K562 (cell line): ENCODE data around the gene EMC1. TPM values are rescaled to one million over a fixed set of nuclear protein-coding genes. Genes with fewer than 3 reads are reported as not detected.
A peak's percentile ranks its signal among the peaks of the same experiment; 100 is the strongest.

Experiments
- ATAC-seq: fragments of 200-7000 bp; cut with Tn5 transposase; 3 replicates; pipeline ENCODE4 v1.9.1; 2020; ENCODE audit warnings: moderate library complexity
- BruUV-seq: library from RNA; stranded (reverse); fragments of 400-500 nt; replicated peaks from 2 replicates; lab custom pipeline; 2021; lab: Mats Ljungman, UMichigan
- CTCF ChIA-PET: fragments of 300-600 bp; formaldehyde crosslinking; extraction: SDS; loops from one replicate; lab custom pipeline; 2021; ENCODE audit warnings: low intra/inter-chr PET ratio; lab: Yijun Ruan, JAX
- POLR2A ChIA-PET: fragments of 300-600, 350-650 bp; sonication (Branson Sonifier 250); formaldehyde crosslinking; extraction: SDS; loops from one replicate; lab custom pipeline; 2021; ENCODE audit warnings: antibody characterized with exemption, inconsistent platforms; lab: Yijun Ruan, JAX
- DNase-seq, 4 experiments: peaks; one replicate each; pipeline versions ENCODE4 v3.0.0 to v3.0.0-alpha.2; 2011 to 2018; ENCODE audit warnings: low spot score in 3 of 4, mixed read lengths in 3 of 4; ENCODE audit errors: extremely low read depth in 1 of 4
- FAIRE-seq: peaks from 2 replicates; lab custom pipeline; 2011; peaks lifted over from hg19 to GRCh38; lab: Jason Lieb, UNC
- H2AFZ ChIP-seq: 2 replicates; pipeline ENCODE4 v1.6.0; 2011; ENCODE audit warnings: low read depth, low read length, control low read depth, inconsistent platforms
- H3K27ac ChIP-seq: fragments of 200-600 bp; 3 replicates; pipeline ENCODE4 v1.8.0; 2011; ENCODE audit warnings: low read depth, mild to moderate bottlenecking, control low read depth, inconsistent platforms, low read length, moderate library complexity, mixed read lengths; ENCODE audit errors: extremely low read depth
- H3K27me3 ChIP-seq, 2 experiments: fragments of 300-600 bp in 1 of 2; 2 replicates in 1 of 2; 3 replicates in 1 of 2; pipeline versions ENCODE4 v1.6.0 to v1.8.0; 2011; ENCODE audit warnings: inconsistent platforms in 2 of 2, low read length in 2 of 2, mild to moderate bottlenecking in 1 of 2, mixed read lengths in 1 of 2, moderate library complexity in 1 of 2; ENCODE audit not compliant: control insufficient read depth in 2 of 2, insufficient read depth in 2 of 2
- H3K36me3 ChIP-seq: fragments of 300-600 bp; 3 replicates; pipeline ENCODE4 v1.8.0; 2011; ENCODE audit warnings: mild to moderate bottlenecking, low read length, inconsistent platforms; ENCODE audit not compliant: control insufficient read depth, insufficient read depth
- H3K4me1 ChIP-seq, 2 experiments: fragments of 200-600 bp in 1 of 2; replicated peaks in 1 of 2; 2 replicates in 1 of 2; 3 replicates in 1 of 2; pipeline versions ENCODE4 v1.5.1 to v1.8.0; 2011; ENCODE audit warnings: inconsistent platforms in 2 of 2, low read length in 2 of 2, mild to moderate bottlenecking in 1 of 2, mixed read lengths in 1 of 2, moderate library complexity in 1 of 2; ENCODE audit not compliant: control insufficient read depth in 2 of 2, insufficient read depth in 2 of 2
- H3K4me2 ChIP-seq: 2 replicates; pipeline ENCODE4 v1.6.1; 2011; ENCODE audit warnings: low read length, control low read depth, inconsistent platforms, mixed read lengths; ENCODE audit not compliant: insufficient read depth
- H3K4me3 ChIP-seq: fragments of 200-600 bp; sonication (generic), shearing (Covaris generic); 2 replicates; pipeline ENCODE4 v1.5.1; 2016; ENCODE audit warnings: control low read depth, inconsistent platforms
- H3K79me2 ChIP-seq: fragments of 200-600 bp; 3 replicates; pipeline ENCODE4 v1.8.0; 2011; ENCODE audit warnings: low read length, inconsistent platforms; ENCODE audit not compliant: control insufficient read depth, insufficient read depth
- H3K9ac ChIP-seq, 2 experiments: 2 replicates each; pipeline versions ENCODE4 v1.6.0 to v1.6.1; 2011; ENCODE audit warnings: low read depth in 2 of 2, low read length in 2 of 2, control low read depth in 1 of 2, inconsistent platforms in 1 of 2, mild to moderate bottlenecking in 1 of 2, mixed read lengths in 1 of 2; ENCODE audit not compliant: insufficient read depth in 1 of 2
- H3K9me1 ChIP-seq: one replicate; pipeline ENCODE4 v1.6.0; 2011; ENCODE audit warnings: inconsistent platforms, mild to moderate bottlenecking, low read length, moderate library complexity; ENCODE audit not compliant: control insufficient read depth, insufficient read depth
- H3K9me3 ChIP-seq: replicated peaks from 2 replicates; pipeline ENCODE4 v1.5.1; 2011; ENCODE audit warnings: low read depth, low read length, inconsistent platforms; ENCODE audit not compliant: control insufficient read depth, insufficient read depth
- H4K20me1 ChIP-seq: replicated peaks from 2 replicates; pipeline ENCODE4 v1.6.1; 2011; ENCODE audit warnings: low read length, inconsistent platforms, mixed read lengths; ENCODE audit not compliant: control insufficient read depth, insufficient read depth
- ARID2 ChIP-seq: fragments of 450-650 bp; IDR thresholded peaks from 2 replicates; pipeline ENCODE4 v1.6.1; 2017; ENCODE audit warnings: antibody characterized with exemption, mild to moderate bottlenecking
- ARNT ChIP-seq, 2 experiments: fragments of 450-650 bp; IDR thresholded peaks; 2 replicates each; pipeline ENCODE4 v1.6.1; 2016; ENCODE audit warnings: mild to moderate bottlenecking in 1 of 2
- C11orf30 ChIP-seq: fragments of 450-650 bp; IDR thresholded peaks from 2 replicates; pipeline ENCODE4 v1.6.1; 2016; ENCODE audit warnings: low read depth, mild to moderate bottlenecking
- FOXK2 ChIP-seq, 2 experiments: fragments of 450-650 bp; IDR thresholded peaks in 1 of 2; conservative IDR thresholded peaks in 1 of 2; 2 replicates each; pipeline ENCODE4 v1.6.1; 2016; ENCODE audit warnings: low read depth in 2 of 2, mild to moderate bottlenecking in 1 of 2
- MAFF ChIP-seq: IDR thresholded peaks from 2 replicates; pipeline ENCODE4 v1.6.1; 2012; ENCODE audit warnings: low read length, improper control_type of control experiment
- MECOM ChIP-seq: fragments of 250-450 bp; sonication (Bioruptor Pico); IDR thresholded peaks from 2 replicates; pipeline ENCODE4 v1.8.0; 2022; ENCODE audit warnings: inconsistent platforms
- NFE2 ChIP-seq: IDR thresholded peaks from 2 replicates; pipeline ENCODE4 v1.6.1; 2014; ENCODE audit warnings: antibody characterized with exemption, low read depth
- RBM39 ChIP-seq: fragments of 200-400 bp; formaldehyde crosslinking; optimal IDR thresholded peaks from 2 replicates; pipeline ENCODE3; 2018; ENCODE audit warnings: low read depth, low read length
- SRF ChIP-seq, 2 experiments: fragments of 250-450, 450-650 bp in 1 of 2; sonication (Bioruptor Pico) in 1 of 2; sonication (generic) in 1 of 2; formaldehyde crosslinking; IDR thresholded peaks; 2 replicates each; pipeline versions ENCODE4 v1.5.0 to v1.5.1; 2020 to 2022; ENCODE audit warnings: mild to moderate bottlenecking in 1 of 2, missing genetic modification reagents in 1 of 2
- SUPT5H ChIP-seq: fragments of 450-650 bp; IDR thresholded peaks from 2 replicates; pipeline ENCODE4 v1.6.1; 2016
- U2AF1 ChIP-seq: fragments of 200-400 bp; formaldehyde crosslinking; optimal IDR thresholded peaks from 2 replicates; pipeline ENCODE3; 2017; ENCODE audit warnings: mild to moderate bottlenecking, low read depth, low read length, moderate library complexity
- ZBTB40 ChIP-seq, 2 experiments: fragments of 450-650 bp in 1 of 2; sonication (generic) in 1 of 2; formaldehyde crosslinking in 1 of 2; IDR thresholded peaks; 2 replicates each; pipeline versions ENCODE4 v1.7.1 to v1.9.0; 2016 to 2022; ENCODE audit warnings: inconsistent platforms in 1 of 2, mild to moderate bottlenecking in 1 of 2, missing genetic modification reagents in 1 of 2
- ZNF589 ChIP-seq: fragments of 200-800 bp; sonication (Bioruptor generic); IDR thresholded peaks from 2 replicates; pipeline ENCODE4 v1.6.1; 2016; ENCODE audit warnings: low read depth, missing genetic modification characterization, missing compliant biosample characterization
- WGBS: fragments of 100-300 bp; shearing (Covaris generic); methylation state at CpG from one replicate; pipeline ENCODE4 v1.1.6; 2016; ENCODE audit warnings: low coverage, mixed read lengths; ENCODE audit not compliant: insufficient coverage; ENCODE audit errors: missing lambda C conversion rate; 5-methylcytosine and 5-hydroxymethylcytosine counted together
- in situ Hi-C: fragments of 300-500 bp; cut with MboI; formaldehyde crosslinking; loops from 4 replicates; pipeline ENCODE4 v1.15.0; 2018; ENCODE audit warnings: inconsistent platforms, mixed read lengths
- intact Hi-C: fragments of 100-400 bp; cut with micrococcal nuclease; formaldehyde crosslinking; loops from 2 replicates; pipeline ENCODE4 v1.14.2; 2022
- polyA plus RNA-seq, 8 experiments: library from polyadenylated mRNA; depleted of rRNA in 4 of 8; stranded (reverse) in 5 of 8; unstranded in 3 of 8; fragments of >200 nt; fragmentation: Nextera tagmentation in 2 of 8; fragmentation: Illumina TruSeq in 1 of 8; extraction: Ambion mirVana in 2 of 8; extraction: Trizol in 1 of 8; gene quantifications; 2 replicates each; pipeline versions ENCODE4 v1.2.1 to v1.2.3, GENCODE V29; 2011 to 2014; ENCODE audit warnings: inconsistent platforms in 1 of 8, missing spikeins in 1 of 8
- total RNA-seq, 7 experiments: library from RNA; depleted of rRNA in 6 of 7; stranded (reverse); fragments of >200 nt in 6 of 7; fragmentation: Illumina TruSeq in 2 of 7; extraction: Trizol in 2 of 7; gene quantifications; 2 replicates each; pipeline versions ENCODE4 v1.2.1 to v1.2.3, GENCODE V29; 2011 to 2021; ENCODE audit warnings: low replicate concordance in 1 of 7

Gene EMC1
- total and polyA plus RNA-seq, 9 of the 15 experiments (the other 6 are each of a cell fraction or from before 2014, with no cell fraction given), result 17.8 to 88.2 (median 37.4) TPM

GRCh38 chr1:19208710-19209438 lies 42.5 kb downstream of the EMC1 start:
- no TSS peak for BruUV-seq
- peaks cover 20 to 46% of the 10 kb centered on the region in 2 experiments for H3K4me1 ChIP-seq
- H3K4me3 ChIP-seq, result peak overlapping the region; percentile 84
- peak overlapping the region; percentile 97 for H3K27ac ChIP-seq
- FAIRE-seq, result no peak
- H4K20me1 ChIP-seq, result peaks cover 30% of the 10 kb centered on the region
- H3K36me3 ChIP-seq, result peaks cover 56% of the 10 kb centered on the region
- under 1% methylated on average over 8 of the region's 8 CpGs for WGBS
- DNase-seq, result peak in 1 of 4 experiments; percentile 17
- in situ Hi-C loops (no loop called here), intact Hi-C loops (no loop called here)
- H3K9me1 ChIP-seq, result peaks cover 10% of the 10 kb centered on the region
- no peaks in the 10 kb centered on the region for H3K9me3 ChIP-seq
- H2AFZ ChIP-seq, result peak overlapping the region; percentile 74; the same call in 1 of the 2 replicates
- peaks cover 100% of the 10 kb centered on the region for H3K79me2 ChIP-seq
- H3K27me3 ChIP-seq, result no peaks in the 10 kb centered on the region
- ChIA-PET CTCF (no interaction called here), POLR2A (interaction anchor here (0.6 to 6.4 kb wide), 17 partner anchors 10 to 660 kb away, joined by 3 to 42 read pairs (median 3); partner anchors contain the start of genes EMC1 and MRTO4)
- peak overlapping the region; percentile 98 to 99 for H3K9ac ChIP-seq
- peak overlapping the region; percentile 100 for H3K4me2 ChIP-seq
- no peak for ATAC-seq
- TF ChIP-seq MECOM, result no peak
- TF ChIP-seq RBM39, result peak; percentile 20
- 0 out of 2 replicates have a peak, but pooled peaks have one; percentile 12 for TF ChIP-seq SUPT5H
- peak; percentile 32 to 44; a peak in 1 of 4 replicates for TF ChIP-seq FOXK2 (conservative IDR thresholded peaks at IDR 0.05 in 1 of 2, IDR thresholded peaks at IDR 0.05 in 1 of 2; ENCODE audit: low read depth in 2 of 2)
- peak; percentile 8; the same call in 1 of the 2 replicates for TF ChIP-seq C11orf30
- TF ChIP-seq MAFF, result 0 out of 2 replicates have a peak, but pooled peaks have one; percentile 14
- peak; percentile 38; the same call in 1 of the 2 replicates for TF ChIP-seq ZBTB40 (IDR thresholded peaks at IDR 0.05)
- no peak for TF ChIP-seq ZBTB40 (CRISPR knock-in tag; IDR thresholded peaks at IDR 0.05)
- TF ChIP-seq ARNT (IDR thresholded peaks at IDR 0.05), result peak in 1 of 2 experiments; percentile 28; a peak in 1 of 4 replicates
- peak; percentile 27 for TF ChIP-seq NFE2
- no peak for TF ChIP-seq U2AF1
- TF ChIP-seq SRF (CRISPR knock-in tag; IDR thresholded peaks at IDR 0.05), result no peak
- peak; percentile 52 for TF ChIP-seq ZNF589
- peak; percentile 6; the same call in 1 of the 2 replicates for TF ChIP-seq ARID2
